ENCODE measurements around the gene TRIM44. TPM values are rescaled to one million over a fixed set of nuclear protein-coding genes. Genes with fewer than 3 reads are reported as not detected.

Gene TRIM44
- total and polyA plus RNA-seq, 10 donors = 5.3 to 65.7 (median 48.5) TPM

GRCh38 chr11:35798423-35798822 lies 135.8 kb downstream of the TRIM44 start:
- H3K27ac ChIP-seq = no peak overlapping the region

DNA sequence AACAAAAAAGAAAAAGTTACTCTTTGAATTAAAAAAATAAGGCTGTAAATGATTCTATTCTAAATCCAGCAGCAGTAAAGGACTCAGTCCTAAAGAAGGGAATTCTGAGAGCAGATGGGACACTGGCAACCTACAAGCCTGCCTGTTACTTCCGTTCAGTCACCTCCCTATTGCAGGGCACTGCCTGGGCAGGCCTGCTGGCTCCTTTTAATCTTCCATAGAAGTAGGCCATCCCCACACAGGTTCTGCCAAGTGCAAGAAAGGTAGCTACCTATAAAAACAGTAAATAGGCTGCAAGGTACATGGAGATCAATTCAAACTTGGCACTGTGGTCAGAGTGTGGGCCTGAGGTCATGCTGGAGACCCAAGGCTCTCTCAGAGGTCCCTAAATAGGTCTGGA lies 136.4 kb downstream of the TRIM44 start:
- 82 to 92% (median 90%) methylated on average over 1 of the region's 1 CpG for WGBS, 5 donors
- Histone ChIP-seq H3K4me3 (no peak overlapping the region), H3K27me3 (replicated peaks in 1 of 7) (no peaks in the 10 kb centered on the region), H3K27ac (no peak overlapping the region), H3K4me1 (peaks cover 5 to 36% (median 15%) of the 10 kb centered on the region in 6 donors), H3K36me3 (peaks cover 0 to 4% (median 0%) of the 10 kb centered on the region in 6 donors), H3K9me3 (no peaks in the 10 kb centered on the region)
- TF ChIP-seq POLR2A (IDR thresholded peaks at IDR 0.05) (no peak), POLR2AphosphoS5 (IDR thresholded peaks at IDR 0.05) (no peak)
- TF ChIP-seq, protein P1, sequence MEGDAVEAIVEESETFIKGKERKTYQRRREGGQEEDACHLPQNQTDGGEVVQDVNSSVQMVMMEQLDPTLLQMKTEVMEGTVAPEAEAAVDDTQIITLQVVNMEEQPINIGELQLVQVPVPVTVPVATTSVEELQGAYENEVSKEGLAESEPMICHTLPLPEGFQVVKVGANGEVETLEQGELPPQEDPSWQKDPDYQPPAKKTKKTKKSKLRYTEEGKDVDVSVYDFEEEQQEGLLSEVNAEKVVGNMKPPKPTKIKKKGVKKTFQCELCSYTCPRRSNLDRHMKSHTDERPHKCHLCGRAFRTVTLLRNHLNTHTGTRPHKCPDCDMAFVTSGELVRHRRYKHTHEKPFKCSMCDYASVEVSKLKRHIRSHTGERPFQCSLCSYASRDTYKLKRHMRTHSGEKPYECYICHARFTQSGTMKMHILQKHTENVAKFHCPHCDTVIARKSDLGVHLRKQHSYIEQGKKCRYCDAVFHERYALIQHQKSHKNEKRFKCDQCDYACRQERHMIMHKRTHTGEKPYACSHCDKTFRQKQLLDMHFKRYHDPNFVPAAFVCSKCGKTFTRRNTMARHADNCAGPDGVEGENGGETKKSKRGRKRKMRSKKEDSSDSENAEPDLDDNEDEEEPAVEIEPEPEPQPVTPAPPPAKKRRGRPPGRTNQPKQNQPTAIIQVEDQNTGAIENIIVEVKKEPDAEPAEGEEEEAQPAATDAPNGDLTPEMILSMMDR (IDR thresholded peaks at IDR 0.05 in 8 of 11, conservative IDR thresholded peaks at IDR 0.05 in 3 of 11) = no peak
- no peak for DNase-seq
- intact Hi-C loops (cut with DNase I; ENCODE audit: low total_unique reads) = no loop called here

More at GRCh38 chr11:35798423-35798822, 135.8 kb downstream of the TRIM44 start:
- H3K4me1 ChIP-seq = peaks cover 5 to 36% (median 15%) of the 10 kb centered on the region in 6 donors
- DNase-seq = no peak
- intact Hi-C loops (cut with DNase I; ENCODE audit: low total_unique reads) = no loop called here
- no peak overlapping the region for H3K4me3 ChIP-seq
- peaks cover 0 to 6% (median 0%) of the 10 kb centered on the region in 6 donors for H3K36me3 ChIP-seq
- H3K9me3 ChIP-seq = no peaks in the 10 kb centered on the region
- no peaks in the 10 kb centered on the region for H3K27me3 ChIP-seq (replicated peaks in 1 of 7)
- TF ChIP-seq POLR2A (IDR thresholded peaks at IDR 0.05) (no peak), POLR2AphosphoS5 (IDR thresholded peaks at IDR 0.05) (no peak)
- TF ChIP-seq, protein P1 (IDR thresholded peaks at IDR 0.05 in 8 of 11, conservative IDR thresholded peaks at IDR 0.05 in 3 of 11) = no peak

GRCh38 chr11:35799655-35800054 lies 137.1 kb downstream of the TRIM44 start:
- DNase-seq = no peak
- TF ChIP-seq POLR2A (IDR thresholded peaks at IDR 0.05) = no peak
- TF ChIP-seq, protein P1 (IDR thresholded peaks at IDR 0.05 in 8 of 11, conservative IDR thresholded peaks at IDR 0.05 in 3 of 11) = no peak
- no peak for TF ChIP-seq POLR2AphosphoS5 (IDR thresholded peaks at IDR 0.05)
- no peaks in the 10 kb centered on the region for H3K27me3 ChIP-seq (replicated peaks in 1 of 7)
- intact Hi-C loops (cut with DNase I; ENCODE audit: low total_unique reads) = no loop called here
- no peak overlapping the region for H3K27ac ChIP-seq
- H3K4me3 ChIP-seq = no peak overlapping the region
- peaks cover 5 to 36% (median 15%) of the 10 kb centered on the region in 6 donors for H3K4me1 ChIP-seq
- H3K9me3 ChIP-seq = no peaks in the 10 kb centered on the region
- H3K36me3 ChIP-seq = peaks cover 0 to 4% (median 0%) of the 10 kb centered on the region in 6 donors
- 97 to 99% (median 97%) methylated on average over 3 of the region's 3 CpGs for WGBS, 5 donors

- H3K4me1 ChIP-seq = peaks cover 5 to 32% (median 15%) of the 10 kb centered on the region in 6 donors
- H3K4me3 ChIP-seq = no peak overlapping the region
- TF ChIP-seq, protein P1 (IDR thresholded peaks at IDR 0.05 in 8 of 11, conservative IDR thresholded peaks at IDR 0.05 in 3 of 11) = no peak
- no peak for TF ChIP-seq POLR2A (IDR thresholded peaks at IDR 0.05)
- no peak for TF ChIP-seq POLR2AphosphoS5 (IDR thresholded peaks at IDR 0.05)
- WGBS, 5 donors = 36 to 53% (median 43%) methylated on average over 5 of the region's 5 CpGs
- intact Hi-C loops (cut with DNase I; ENCODE audit: low total_unique reads) = no loop called here
- peaks cover 0 to 15% (median under 1%) of the 10 kb centered on the region in 6 donors for H3K36me3 ChIP-seq
- H3K27ac ChIP-seq = no peak overlapping the region
- H3K27me3 ChIP-seq (replicated peaks in 1 of 7) = no peaks in the 10 kb centered on the region
- no peaks in the 10 kb centered on the region for H3K9me3 ChIP-seq
- DNase-seq = no peak
These were observed 138.7 kb downstream of the TRIM44 start for GRCh38 chr11:35800970-35801953.

Data from spleen (tissue), 11 donors.